Fibroblast of lung (primary cell): ENCODE results near the gene TMEM63B. TPM values are rescaled to one million over a fixed set of nuclear protein-coding genes. Genes with fewer than 3 reads are reported as not detected.

Experiments used
- DNase-seq, 2 donors: peaks; one replicate each; pipeline versions ENCODE4 v3.0.0 to v3.0.0-alpha.2; 2010; ENCODE audit warnings: low read depth in 2 of 2
- H2AFZ ChIP-seq: 2 replicates; pipeline ENCODE4 v1.5.1; 2012; ENCODE audit warnings: low read length, control low read depth, inconsistent platforms
- H3K27ac ChIP-seq: 2 replicates; pipeline ENCODE4 v1.5.1; 2011; ENCODE audit warnings: low read length, control low read depth; ENCODE audit not compliant: insufficient read depth
- H3K27me3 ChIP-seq: 2 replicates; pipeline ENCODE4 v1.5.1; 2011; ENCODE audit warnings: mild to moderate bottlenecking, low read length; ENCODE audit not compliant: control insufficient read depth, insufficient read depth
- H3K36me3 ChIP-seq: 2 replicates; pipeline ENCODE4 v1.5.1; 2011; ENCODE audit warnings: low read length; ENCODE audit not compliant: control insufficient read depth, insufficient read depth
- H3K4me1 ChIP-seq: 2 replicates; pipeline ENCODE4 v1.5.1; 2011; ENCODE audit warnings: low read length; ENCODE audit not compliant: control insufficient read depth, insufficient read depth; ENCODE audit errors: extremely low read depth
- H3K4me2 ChIP-seq: 2 replicates; pipeline ENCODE4 v1.5.1; 2011; ENCODE audit warnings: low read length, control low read depth; ENCODE audit not compliant: insufficient read depth; ENCODE audit errors: extremely low read depth
- H3K4me3 ChIP-seq, 4 experiments: fragments of 200-600 bp in 1 of 4; sonication (generic) in 1 of 4; replicated peaks in 1 of 4; 2 replicates each; pipeline ENCODE4 v1.5.1; 2011 to 2016; ENCODE audit warnings: low read length in 4 of 4, low read depth in 3 of 4, mild to moderate bottlenecking in 3 of 4, control low read depth in 2 of 4, inconsistent platforms in 1 of 4, mixed read lengths in 1 of 4; ENCODE audit not compliant: insufficient read depth in 1 of 4; ENCODE audit errors: control extremely low read depth in 1 of 4
- H3K79me2 ChIP-seq: 2 replicates; pipeline ENCODE4 v1.5.1; 2012; ENCODE audit warnings: mild to moderate bottlenecking, low read length, inconsistent platforms; ENCODE audit not compliant: control insufficient read depth, insufficient read depth
- H3K9ac ChIP-seq: 2 replicates; pipeline ENCODE4 v1.5.1; 2011; ENCODE audit warnings: mild to moderate bottlenecking, low read length, control low read depth; ENCODE audit not compliant: insufficient read depth
- H3K9me3 ChIP-seq: 2 replicates; pipeline ENCODE4 v1.5.1; 2012; ENCODE audit warnings: low read depth, low read length; ENCODE audit not compliant: control insufficient read depth, insufficient read depth
- H4K20me1 ChIP-seq: 2 replicates; pipeline ENCODE4 v1.5.1; 2011; ENCODE audit warnings: low read length; ENCODE audit not compliant: control insufficient read depth, insufficient read depth; ENCODE audit errors: extremely low read depth
- CTCF ChIP-seq, 2 donors: IDR thresholded peaks in 1 of 2; conservative IDR thresholded peaks in 1 of 2; 1 replicate in 1 of 2; 2 replicates in 1 of 2; pipeline ENCODE4 v1.5.1; 2011 to 2012; ENCODE audit warnings: low read length in 2 of 2, control low read depth in 1 of 2, inconsistent platforms in 1 of 2, low read depth in 1 of 2, mild to moderate bottlenecking in 1 of 2
- EZH2 ChIP-seq: IDR thresholded peaks from 2 replicates; pipeline ENCODE4 v1.5.1; 2012; ENCODE audit warnings: low read length, control low read depth, mild to moderate bottlenecking; ENCODE audit errors: missing control alignments
- polyA plus RNA-seq, 2 donors: library from polyadenylated mRNA; depleted of rRNA in 1 of 2; stranded (reverse) in 1 of 2; unstranded in 1 of 2; fragments of >200 nt; gene quantifications; 2 replicates each; pipeline ENCODE4 v1.2.1, GENCODE V29; 2011 to 2012; ENCODE audit warnings: missing spikeins in 1 of 2
- total RNA-seq: library from RNA; depleted of rRNA; stranded (reverse); fragments of >200 nt; gene quantifications from 2 replicates; pipeline ENCODE4 v1.2.1, GENCODE V29; 2014

The TMEM63B gene
- total and polyA plus RNA-seq, 2 donors (not counting 1 experiment from before 2014, with no cell fraction given) = 32.2 to 42.1 TPM

GRCh38 chr6:44148306-44148705, 21.0 kb downstream of the TMEM63B start:
- no peak overlapping the region for H3K9ac ChIP-seq
- H4K20me1 ChIP-seq = no peaks in the 10 kb centered on the region
- no peaks in the 10 kb centered on the region for H3K27me3 ChIP-seq
- H3K4me1 ChIP-seq = no peaks in the 10 kb centered on the region
- no peak overlapping the region for H2AFZ ChIP-seq
- DNase-seq = no peak
- TF ChIP-seq CTCF (conservative IDR thresholded peaks at IDR 0.05 in 1 of 2, IDR thresholded peaks at IDR 0.05 in 1 of 2; ENCODE audit: low read depth in 1 of 2, low read length in 2 of 2) (no peak), EZH2 (no peak)
- peaks cover 11% of the 10 kb centered on the region for H3K36me3 ChIP-seq
- no peaks in the 10 kb centered on the region for H3K9me3 ChIP-seq
- H3K27ac ChIP-seq = no peak overlapping the region
- H3K79me2 ChIP-seq = no peaks in the 10 kb centered on the region
- H3K4me3 ChIP-seq = no peak overlapping the region
- H3K4me2 ChIP-seq = no peak overlapping the region

GRCh38 chr6:44149369-44150012, 22.1 kb downstream of the TMEM63B start:
- Histone ChIP-seq H3K4me3 (no peak overlapping the region), H3K9ac (no peak overlapping the region), H3K27me3 (no peaks in the 10 kb centered on the region), H3K79me2 (no peaks in the 10 kb centered on the region), H3K4me1 (no peaks in the 10 kb centered on the region), H3K36me3 (peaks cover 11% of the 10 kb centered on the region), H2AFZ (no peak overlapping the region), H4K20me1 (no peaks in the 10 kb centered on the region), H3K27ac (no peak overlapping the region), H3K4me2 (no peak overlapping the region), H3K9me3 (no peaks in the 10 kb centered on the region)
- TF ChIP-seq EZH2 (no peak), CTCF (conservative IDR thresholded peaks at IDR 0.05 in 1 of 2, IDR thresholded peaks at IDR 0.05 in 1 of 2; ENCODE audit: low read depth in 1 of 2, low read length in 2 of 2) (no peak)
- no peak for DNase-seq

GRCh38 chr6:44150317-44150917, 23.1 kb downstream of the TMEM63B start:
- Histone ChIP-seq H2AFZ (no peak overlapping the region), H3K9ac (no peak overlapping the region), H3K4me3 (no peak overlapping the region), H3K4me1 (no peaks in the 10 kb centered on the region), H3K9me3 (no peaks in the 10 kb centered on the region), H3K27me3 (no peaks in the 10 kb centered on the region), H3K36me3 (peaks cover 11% of the 10 kb centered on the region), H3K79me2 (no peaks in the 10 kb centered on the region), H3K27ac (no peak overlapping the region), H4K20me1 (no peaks in the 10 kb centered on the region), H3K4me2 (no peak overlapping the region)
- no peak for TF ChIP-seq CTCF (conservative IDR thresholded peaks at IDR 0.05 in 1 of 2, IDR thresholded peaks at IDR 0.05 in 1 of 2; ENCODE audit: low read depth in 1 of 2, low read length in 2 of 2)
- no peak for DNase-seq
